Ovary (tissue), 3 donors: Measurements from ENCODE around the gene ZNF398.

Experiments
- CTCF ChIP-seq, 3 donors: fragments of 450-650 bp in 2 of 3; fragments of 200-600 bp in 1 of 3; IDR thresholded peaks; one replicate each; pipeline versions ENCODE4 v1.5.1 to v1.8.0; 2016 to 2022; ENCODE audit warnings: antibody characterized with exemption in 3 of 3, mild to moderate bottlenecking in 1 of 3
- EP300 ChIP-seq: sonication (generic); formaldehyde crosslinking; IDR thresholded peaks from one replicate; pipeline ENCODE4 v1.6.1; 2017; ENCODE audit warnings: antibody characterized with exemption
- POLR2A ChIP-seq: fragments of 450-650 bp; IDR thresholded peaks from one replicate; pipeline ENCODE4 v1.6.1; 2017; ENCODE audit warnings: antibody characterized with exemption, mild to moderate bottlenecking, moderate library complexity
- donor health status: DM: no; HTN: no; CAD: no.

GRCh38 chr7:149225106-149225505 lies 77.9 kb downstream of the ZNF398 start:
- TF ChIP-seq CTCF (IDR thresholded peaks at IDR 0.05) = no peak
- no peak for TF ChIP-seq POLR2A
- no peak for TF ChIP-seq EP300
